ENCODE data around the gene LKAAEAR1. TPM values are rescaled to one million over a fixed set of nuclear protein-coding genes. Genes with fewer than 3 reads are reported as not detected.
"Not testable (repeated sequence)": the region's sequence is repeated elsewhere in the genome, so short reads cannot be mapped to it uniquely, and the experiment has no call there.

LKAAEAR1 gene
- total and polyA plus RNA-seq, 2 donors from 2014 or later, result 0.31 TPM; not detected in 1

- Histone ChIP-seq H3K27me3 (ENCODE audit: control insufficient read depth, insufficient read depth, low read length) (no peaks in the 10 kb centered on the region), H3K9me3 (ENCODE audit: control insufficient read depth in 2 of 3, insufficient read depth in 1 of 3, low read length in 3 of 3) (peaks cover 0 to 2% (median 0%) of the 10 kb centered on the region in 3 donors), H3K4me1 (ENCODE audit: control insufficient read depth in 2 of 3, insufficient read depth in 2 of 3, low read depth in 1 of 3, low read length in 3 of 3) (no peaks in the 10 kb centered on the region), H3K27ac (ENCODE audit: low read depth in 2 of 2, low read length in 2 of 2) (no peak overlapping the region), H3K9ac (ENCODE audit: low read length in 3 of 3) (no peak overlapping the region), H3K4me3 (ENCODE audit: low read length in 3 of 3) (no peak overlapping the region), H3K36me3 (ENCODE audit: control insufficient read depth in 2 of 3, insufficient read depth in 3 of 3, low read length in 3 of 3) (no peaks in the 10 kb centered on the region)
- DNase-seq, result no peak
- intact Hi-C loops (cut with DNase I), result no loop called here
- no peak for TF ChIP-seq CTCF (IDR thresholded peaks at IDR 0.05; ENCODE audit: borderline replicate concordance, extremely low read depth, insufficient read depth)
- FAIRE-seq, result no peak
Observed at GRCh38 chr20:64130271-64130670, 46.1 kb upstream of the LKAAEAR1 start.

GRCh38 chr20:64129146-64129782 lies 45.1 kb upstream of the LKAAEAR1 start:
- DNase-seq (peak in 1 of 5 donors; percentile 56), FAIRE-seq (no peak)
- Histone ChIP-seq H3K9ac (ENCODE audit: low read length in 3 of 3) (no peak overlapping the region), H3K9me3 (ENCODE audit: control insufficient read depth in 2 of 3, insufficient read depth in 1 of 3, low read length in 3 of 3) (peaks cover 0 to 2% (median 0%) of the 10 kb centered on the region in 3 donors), H3K27ac (ENCODE audit: low read depth in 2 of 2, low read length in 2 of 2) (no peak overlapping the region), H3K36me3 (ENCODE audit: control insufficient read depth in 2 of 3, insufficient read depth in 3 of 3, low read length in 3 of 3) (no peaks in the 10 kb centered on the region), H3K4me1 (ENCODE audit: control insufficient read depth in 2 of 3, insufficient read depth in 2 of 3, low read depth in 1 of 3, low read length in 3 of 3) (no peaks in the 10 kb centered on the region), H3K4me3 (ENCODE audit: low read length in 3 of 3) (no peak overlapping the region), H3K27me3 (ENCODE audit: control insufficient read depth, insufficient read depth, low read length) (no peaks in the 10 kb centered on the region)
- intact Hi-C loops (cut with DNase I), result no loop called here
- no peak for TF ChIP-seq CTCF (IDR thresholded peaks at IDR 0.05; ENCODE audit: borderline replicate concordance, extremely low read depth, insufficient read depth)

GRCh38 chr20:64123517-64123916 lies 39.3 kb upstream of the LKAAEAR1 start:
- intact Hi-C loops (cut with DNase I); DNase-seq; FAIRE-seq; H3K4me1 ChIP-seq (ENCODE audit: control insufficient read depth in 2 of 3, insufficient read depth in 2 of 3, low read depth in 1 of 3, low read length in 3 of 3); H3K27me3 ChIP-seq (ENCODE audit: control insufficient read depth, insufficient read depth, low read length); H3K27ac ChIP-seq (ENCODE audit: low read depth in 2 of 2, low read length in 2 of 2); H3K4me3 ChIP-seq (ENCODE audit: low read length in 3 of 3); H3K36me3 ChIP-seq (ENCODE audit: control insufficient read depth in 2 of 3, insufficient read depth in 3 of 3, low read length in 3 of 3); H3K9me3 ChIP-seq (ENCODE audit: control insufficient read depth in 2 of 3, insufficient read depth in 1 of 3, low read length in 3 of 3); H3K9ac ChIP-seq (ENCODE audit: low read length in 3 of 3): not testable (repeated sequence)

- H3K27me3 ChIP-seq (ENCODE audit: control insufficient read depth, insufficient read depth, low read length); H3K4me3 ChIP-seq (ENCODE audit: low read length in 3 of 3); H3K9ac ChIP-seq (ENCODE audit: low read length in 3 of 3); intact Hi-C loops (cut with DNase I); H3K36me3 ChIP-seq (ENCODE audit: control insufficient read depth in 2 of 3, insufficient read depth in 3 of 3, low read length in 3 of 3); H3K27ac ChIP-seq (ENCODE audit: low read depth in 2 of 2, low read length in 2 of 2); DNase-seq; H3K9me3 ChIP-seq (ENCODE audit: control insufficient read depth in 2 of 3, insufficient read depth in 1 of 3, low read length in 3 of 3); FAIRE-seq; H3K4me1 ChIP-seq (ENCODE audit: control insufficient read depth in 2 of 3, insufficient read depth in 2 of 3, low read depth in 1 of 3, low read length in 3 of 3): not testable (repeated sequence)
Observed at GRCh38 chr20:64122927-64123326, 38.7 kb upstream of the LKAAEAR1 start.
